Liver (tissue), 9 donors: Measurements from ENCODE around the gene KMT5C. TPM values are rescaled to one million over a fixed set of nuclear protein-coding genes. Genes with fewer than 3 reads are reported as not detected.

ENCODE experiments used
- DNase-seq: peaks from one replicate; pipeline ENCODE4 v3.0.0-alpha.2; 2017; ENCODE audit warnings: low spot score
- H3K27ac ChIP-seq, 2 donors: one replicate each; pipeline ENCODE4 v1.7.0; 2013; ENCODE audit warnings: inconsistent platforms in 2 of 2, low read length in 2 of 2, control low read depth in 1 of 2, low read depth in 1 of 2, mild to moderate bottlenecking in 1 of 2
- H3K27me3 ChIP-seq, 4 donors: one replicate each; pipeline versions ENCODE4 v1.6.1 to v1.7.0; 2013; ENCODE audit warnings: low read length in 3 of 4, inconsistent platforms in 1 of 4, mild to moderate bottlenecking in 1 of 4, moderate library complexity in 1 of 4; ENCODE audit not compliant: control insufficient read depth in 4 of 4, insufficient read depth in 4 of 4
- H3K36me3 ChIP-seq, 4 donors: one replicate each; pipeline versions ENCODE4 v1.6.1 to v1.7.0; 2013; ENCODE audit warnings: low read length in 3 of 4, mild to moderate bottlenecking in 3 of 4, low read depth in 1 of 4, moderate library complexity in 1 of 4; ENCODE audit not compliant: control insufficient read depth in 4 of 4, insufficient read depth in 3 of 4
- H3K4me1 ChIP-seq, 4 donors: one replicate each; pipeline versions ENCODE4 v1.6.1 to v1.7.0; 2013; ENCODE audit warnings: low read length in 3 of 4, mild to moderate bottlenecking in 3 of 4, moderate library complexity in 1 of 4; ENCODE audit not compliant: control insufficient read depth in 4 of 4, insufficient read depth in 4 of 4
- H3K4me3 ChIP-seq, 3 donors: one replicate each; pipeline versions ENCODE4 v1.6.1 to v1.7.0; 2013; ENCODE audit warnings: low read length in 3 of 3, control low read depth in 1 of 3, low read depth in 1 of 3, mild to moderate bottlenecking in 1 of 3
- H3K9ac ChIP-seq, 2 donors: one replicate each; pipeline ENCODE4 v1.7.0; 2013; ENCODE audit warnings: low read length in 2 of 2, mild to moderate bottlenecking in 2 of 2, moderate library complexity in 2 of 2, control low read depth in 1 of 2, low read depth in 1 of 2
- H3K9me3 ChIP-seq, 4 donors: one replicate each; pipeline versions ENCODE4 v1.6.1 to v1.7.0; 2013; ENCODE audit warnings: low read length in 3 of 4; ENCODE audit not compliant: control insufficient read depth in 4 of 4
- ATF3 ChIP-seq: IDR thresholded peaks from 2 replicates; pipeline ENCODE4 v1.6.1; 2016; ENCODE audit warnings: antibody characterized with exemption
- CTCF ChIP-seq: fragments of 150-350 bp; IDR thresholded peaks from 2 replicates; pipeline ENCODE4 v1.5.1; 2017; ENCODE audit warnings: improper control_type of control experiment, low read depth, low read length; ENCODE audit not compliant: missing input control
- EGR1 ChIP-seq, 2 donors: IDR thresholded peaks; 2 replicates each; pipeline ENCODE4 v1.6.1; 2016 to 2018; ENCODE audit warnings: antibody characterized with exemption in 2 of 2, low read depth in 2 of 2
- FOXA1 ChIP-seq: IDR thresholded peaks from 2 replicates; pipeline ENCODE4 v1.6.1; 2016; ENCODE audit warnings: antibody characterized with exemption
- FOXA2 ChIP-seq: IDR thresholded peaks from 2 replicates; pipeline ENCODE4 v1.6.1; 2016; ENCODE audit warnings: antibody characterized with exemption
- GABPA ChIP-seq, 2 donors: IDR thresholded peaks in 1 of 2; conservative IDR thresholded peaks in 1 of 2; 2 replicates each; pipeline ENCODE4 v1.6.1; 2016; ENCODE audit warnings: antibody characterized with exemption in 2 of 2, mild to moderate bottlenecking in 1 of 2, moderate library complexity in 1 of 2
- HNF4A ChIP-seq, 2 donors: conservative IDR thresholded peaks; 2 replicates each; pipeline ENCODE4 v1.6.1; 2016; ENCODE audit warnings: antibody characterized with exemption in 2 of 2, mild to moderate bottlenecking in 2 of 2
- HNF4G ChIP-seq: IDR thresholded peaks from 2 replicates; pipeline ENCODE4 v1.6.1; 2016; ENCODE audit warnings: antibody characterized with exemption
- JUND ChIP-seq, 2 donors: IDR thresholded peaks; 2 replicates each; pipeline ENCODE4 v1.6.1; 2016; ENCODE audit warnings: antibody characterized with exemption in 2 of 2
- MAX ChIP-seq: IDR thresholded peaks from 2 replicates; pipeline ENCODE4 v1.6.1; 2016; ENCODE audit warnings: antibody characterized with exemption
- NR2F2 ChIP-seq: IDR thresholded peaks from 2 replicates; pipeline ENCODE4 v1.6.1; 2016; ENCODE audit warnings: antibody characterized with exemption
- RAD21 ChIP-seq, 2 donors: IDR thresholded peaks; 2 replicates each; pipeline ENCODE4 v1.6.1; 2016; ENCODE audit warnings: antibody characterized with exemption in 2 of 2, mild to moderate bottlenecking in 2 of 2
- REST ChIP-seq: IDR thresholded peaks from 2 replicates; pipeline ENCODE4 v1.6.1; 2016; ENCODE audit warnings: antibody characterized with exemption, mild to moderate bottlenecking
- RXRA ChIP-seq, 2 donors: IDR thresholded peaks; 2 replicates each; pipeline ENCODE4 v1.6.1; 2017 to 2018; ENCODE audit warnings: antibody characterized with exemption in 2 of 2, mild to moderate bottlenecking in 1 of 2
- SP1 ChIP-seq: IDR thresholded peaks from 2 replicates; pipeline ENCODE4 v1.6.1; 2018; ENCODE audit warnings: antibody characterized with exemption, mild to moderate bottlenecking
- TAF1 ChIP-seq: conservative IDR thresholded peaks from 2 replicates; pipeline ENCODE4 v1.6.1; 2016; ENCODE audit warnings: antibody characterized with exemption, mild to moderate bottlenecking
- YY1 ChIP-seq: IDR thresholded peaks from 2 replicates; pipeline ENCODE4 v1.6.1; 2016; ENCODE audit warnings: antibody characterized with exemption, mild to moderate bottlenecking
- ZBTB33 ChIP-seq: IDR thresholded peaks from 2 replicates; pipeline ENCODE4 v1.6.1; 2016; ENCODE audit warnings: antibody characterized with exemption
- WGBS: extraction: QIAGEN DNeasy Blood & Tissue Kit; methylation state at CpG from one replicate; pipeline ENCODE4 v1.1.7; 2013; 5-methylcytosine and 5-hydroxymethylcytosine counted together
- polyA plus RNA-seq, 2 donors: library from polyadenylated mRNA; stranded (reverse) in 1 of 2; unstranded in 1 of 2; fragments of 200-250 nt in 1 of 2; fragments of >200 nt in 1 of 2; fragmentation: Nextera tagmentation in 1 of 2; extraction: Ambion mirVana in 1 of 2; gene quantifications; one replicate each; pipeline versions ENCODE4 v1.2.1 to v1.2.3, GENCODE V29; 2013 to 2015
- total RNA-seq, 2 donors: library from RNA; depleted of rRNA; stranded (reverse); fragments of >200 nt; gene quantifications; one replicate each; pipeline ENCODE4 v1.2.3, GENCODE V29; 2014
- donor health status: healthy.
- donor health status: healthy.
- donor health status: healthy.
- donor health status: healthy.
- donor health status: healthy.

The KMT5C gene
- total and polyA plus RNA-seq, 4 donors, result 1.1 to 11.6 (median 3.0) TPM

DNA sequence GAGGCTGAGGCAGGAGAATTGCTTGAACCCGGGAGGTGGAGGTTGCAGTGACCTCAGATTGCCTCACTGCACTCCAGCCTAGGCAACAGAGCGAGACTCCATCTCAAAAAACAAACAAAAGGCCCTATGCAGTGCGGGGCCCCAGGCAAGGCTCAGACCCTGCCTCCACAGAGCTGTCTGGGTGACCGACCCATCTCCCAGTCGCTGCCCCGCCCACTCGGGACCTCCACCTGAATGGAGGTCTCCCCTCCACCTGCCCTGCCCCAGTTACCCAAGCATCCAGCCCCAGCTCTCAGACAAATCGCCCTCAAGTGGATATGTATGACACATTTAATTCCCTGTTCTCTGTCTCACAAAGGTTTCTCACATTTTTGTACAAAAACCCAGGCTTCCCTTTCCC is 25.6 kb downstream of the KMT5C start:
- DNase-seq, result no peak
- TF ChIP-seq EGR1 (IDR thresholded peaks at IDR 0.05; ENCODE audit: low read depth in 2 of 2) (no peak), GABPA (IDR thresholded peaks at IDR 0.05 in 1 of 2, conservative IDR thresholded peaks at IDR 0.05 in 1 of 2) (no peak), CTCF (no peak), REST (no peak), YY1 (no peak), TAF1 (no peak), HNF4G (no peak), ATF3 (no peak), HNF4A (conservative IDR thresholded peaks at IDR 0.05) (no peak), JUND (IDR thresholded peaks at IDR 0.05) (no peak), RXRA (IDR thresholded peaks at IDR 0.05) (no peak), ZBTB33 (no peak), FOXA1 (no peak), SP1 (no peak), FOXA2 (no peak), NR2F2 (no peak)
- WGBS, result 80% methylated on average over 8 of the region's 8 CpGs
- Histone ChIP-seq H3K4me1 (peaks cover 0 to 9% (median 1%) of the 10 kb centered on the region in 4 donors), H3K36me3 (no peaks in the 10 kb centered on the region), H3K9ac (no peak overlapping the region), H3K4me3 (no peak overlapping the region), H3K27ac (no peak overlapping the region), H3K9me3 (no peaks in the 10 kb centered on the region), H3K27me3 (peaks cover 0 to 2% (median 0%) of the 10 kb centered on the region in 4 donors)

DNA sequence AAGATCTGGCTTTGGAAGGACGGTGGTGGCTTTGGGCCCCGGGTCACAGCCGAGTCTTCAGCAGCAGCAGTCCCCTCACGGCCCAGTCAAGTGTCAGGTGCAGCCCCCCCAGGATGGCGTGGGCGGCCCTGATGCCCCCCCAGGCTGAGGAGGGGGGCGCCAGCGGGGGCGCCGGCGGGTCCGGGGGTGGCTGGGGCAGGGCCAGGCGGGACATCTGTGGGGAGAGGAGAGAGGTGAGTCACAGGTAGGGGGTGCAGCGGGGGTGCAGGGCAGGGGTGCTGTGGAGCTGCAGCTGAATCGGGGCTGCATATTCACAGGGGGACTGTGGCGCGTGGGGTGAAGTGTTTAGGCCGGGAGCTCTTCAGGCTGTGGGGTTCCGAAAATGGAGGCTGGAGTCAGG is 26.3 kb downstream of the KMT5C start:
- no peak for DNase-seq
- no peak overlapping the region for H3K27ac ChIP-seq
- H3K4me3 ChIP-seq, result no peak overlapping the region
- no peak overlapping the region for H3K9ac ChIP-seq
- WGBS, result 72% methylated on average over 19 of the region's 19 CpGs
- H3K4me1 ChIP-seq, result peaks cover 0 to 9% (median 1%) of the 10 kb centered on the region in 4 donors
- no peaks in the 10 kb centered on the region for H3K36me3 ChIP-seq
- no peaks in the 10 kb centered on the region for H3K9me3 ChIP-seq
- peaks cover 0 to 5% (median under 1%) of the 10 kb centered on the region in 4 donors for H3K27me3 ChIP-seq
- TF ChIP-seq FOXA1 (no peak), RAD21 (IDR thresholded peaks at IDR 0.05) (no peak), HNF4A (conservative IDR thresholded peaks at IDR 0.05) (no peak), NR2F2 (no peak), GABPA (IDR thresholded peaks at IDR 0.05 in 1 of 2, conservative IDR thresholded peaks at IDR 0.05 in 1 of 2) (no peak), ATF3 (no peak), HNF4G (no peak), CTCF (no peak), SP1 (no peak), YY1 (no peak), TAF1 (no peak), FOXA2 (no peak), MAX (no peak), EGR1 (IDR thresholded peaks at IDR 0.05; ENCODE audit: low read depth in 2 of 2) (no peak)
